Tibial artery (tissue), 4 donors: Measurements from ENCODE around the gene FNTB.

ENCODE experiments used
- DNase-seq, 2 donors: peaks; one replicate each; pipeline ENCODE4 v3.0.0-alpha.2; 2019
- H3K27ac ChIP-seq, 2 donors: fragments of 200-600 bp; sonication (generic) in 1 of 2; 1 replicate in 1 of 2; 2 replicates in 1 of 2; pipeline ENCODE4 v1.5.1; 2018 to 2019; ENCODE audit warnings: mild to moderate bottlenecking in 1 of 2
- H3K27me3 ChIP-seq, 2 donors: fragments of 200-600 bp; sonication (generic) in 1 of 2; one replicate each; pipeline versions ENCODE4 v1.5.1 to v1.6.0; 2016 to 2019
- H3K36me3 ChIP-seq, 3 donors: fragments of 200-600 bp; sonication (generic) in 2 of 3; one replicate each; pipeline ENCODE4 v1.5.1; 2016 to 2019; ENCODE audit warnings: mild to moderate bottlenecking in 2 of 3
- H3K4me1 ChIP-seq, 4 donors: fragments of 200-600 bp; sonication (generic) in 2 of 4; 1 replicate in 3 of 4; 2 replicates in 1 of 4; pipeline ENCODE4 v1.5.1; 2016 to 2019
- H3K4me3 ChIP-seq, 2 donors: fragments of 200-600 bp; sonication (generic) in 1 of 2; 1 replicate in 1 of 2; 2 replicates in 1 of 2; pipeline ENCODE4 v1.5.1; 2018 to 2019; ENCODE audit warnings: mild to moderate bottlenecking in 2 of 2
- H3K9me3 ChIP-seq, 3 donors: fragments of 200-600 bp; sonication (generic) in 1 of 3; one replicate each; pipeline ENCODE4 v1.5.1; 2016 to 2019
- CTCF ChIP-seq, 2 experiments: fragments of 200-600 bp in 1 of 2; fragments of 450-650 bp in 1 of 2; IDR thresholded peaks; one replicate each; pipeline ENCODE4 v1.5.1; 2017 to 2019; ENCODE audit warnings: antibody characterized with exemption in 2 of 2, mild to moderate bottlenecking in 1 of 2, moderate library complexity in 1 of 2
- intact Hi-C: fragments of 100-400 bp; cut with DNase I; formaldehyde crosslinking; loops from one replicate; pipeline ENCODE4 v1.15.0; 2023; ENCODE audit warnings: low total_unique reads

Gene FNTB

GRCh38 chr14:65010211-65010931 is 23.7 kb downstream of the FNTB start:
- TF ChIP-seq CTCF (IDR thresholded peaks at IDR 0.05): no peak
- Histone ChIP-seq H3K4me3 (no peak overlapping the region), H3K9me3 (no peaks in the 10 kb centered on the region), H3K27ac (no peak overlapping the region), H3K27me3 (no peaks in the 10 kb centered on the region), H3K36me3 (peaks cover 9 to 63% (median 11%) of the 10 kb centered on the region in 3 donors), H3K4me1 (no peaks in the 10 kb centered on the region)
- no peak for DNase-seq
- intact Hi-C loops: no loop called here

GRCh38 chr14:65011538-65011937 is 24.8 kb downstream of the FNTB start:
- DNase-seq: no peak
- no peaks in the 10 kb centered on the region for H3K27me3 ChIP-seq
- H3K27ac ChIP-seq: no peak overlapping the region
- intact Hi-C loops: no loop called here
- H3K9me3 ChIP-seq: no peaks in the 10 kb centered on the region
- H3K4me1 ChIP-seq: no peaks in the 10 kb centered on the region
- H3K4me3 ChIP-seq: no peak overlapping the region
- H3K36me3 ChIP-seq: peaks cover 11 to 66% (median 18%) of the 10 kb centered on the region in 3 donors
- no peak for TF ChIP-seq CTCF (IDR thresholded peaks at IDR 0.05)

- intact Hi-C loops: no loop called here
- no peak overlapping the region for H3K4me3 ChIP-seq
- H3K36me3 ChIP-seq: peaks cover 17 to 73% (median 18%) of the 10 kb centered on the region in 3 donors
- H3K27me3 ChIP-seq: no peaks in the 10 kb centered on the region
- TF ChIP-seq CTCF (IDR thresholded peaks at IDR 0.05): no peak
- H3K9me3 ChIP-seq: no peaks in the 10 kb centered on the region
- H3K27ac ChIP-seq: no peak overlapping the region
- no peak for DNase-seq
- H3K4me1 ChIP-seq: no peaks in the 10 kb centered on the region
These were observed 25.7 kb downstream of the FNTB start for GRCh38 chr14:65012353-65012752.

GRCh38 chr14:65015391-65015790 is 28.7 kb downstream of the FNTB start:
- no peak for TF ChIP-seq CTCF (IDR thresholded peaks at IDR 0.05)
- no peaks in the 10 kb centered on the region for H3K27me3 ChIP-seq
- H3K9me3 ChIP-seq: no peaks in the 10 kb centered on the region
- H3K36me3 ChIP-seq: peaks cover 17 to 59% (median 18%) of the 10 kb centered on the region in 3 donors
- intact Hi-C loops: no loop called here
- H3K4me3 ChIP-seq: no peak overlapping the region
- no peak overlapping the region for H3K27ac ChIP-seq
- peaks cover 0 to 11% (median 0%) of the 10 kb centered on the region in 4 donors for H3K4me1 ChIP-seq
- no peak for DNase-seq

- intact Hi-C loops: no loop called here
- Histone ChIP-seq H3K4me3 (no peak overlapping the region), H3K27me3 (no peaks in the 10 kb centered on the region), H3K9me3 (no peaks in the 10 kb centered on the region), H3K4me1 (peaks cover 0 to 11% (median 0%) of the 10 kb centered on the region in 4 donors), H3K36me3 (peaks cover 17 to 48% (median 18%) of the 10 kb centered on the region in 3 donors), H3K27ac (no peak overlapping the region)
- no peak for TF ChIP-seq CTCF (IDR thresholded peaks at IDR 0.05)
- no peak for DNase-seq
These were observed 29.8 kb downstream of the FNTB start for GRCh38 chr14:65016471-65016870.
